ENCODE measurements around the gene COL10A1.

DNA sequence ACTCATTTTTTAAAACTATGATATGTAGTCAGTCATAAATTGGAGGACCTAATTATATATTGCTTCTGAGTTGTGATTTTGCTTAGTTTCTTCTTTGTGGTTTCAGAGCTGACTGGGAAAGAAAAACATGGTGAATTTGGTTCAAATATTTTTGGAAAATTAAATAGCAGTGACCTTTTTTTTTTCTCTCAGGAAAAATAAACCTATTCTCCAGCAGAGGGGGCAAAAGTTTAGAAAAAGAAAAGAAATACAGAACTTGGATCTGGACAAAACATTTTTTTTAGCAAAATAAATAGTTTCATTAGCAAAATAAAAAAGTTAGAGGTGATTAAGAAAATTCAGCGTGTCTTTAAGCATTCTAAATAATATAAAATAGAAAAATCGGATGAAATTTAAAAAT is 10.2 kb downstream of the COL10A1 start:
- TF ChIP-seq, protein P1, sequence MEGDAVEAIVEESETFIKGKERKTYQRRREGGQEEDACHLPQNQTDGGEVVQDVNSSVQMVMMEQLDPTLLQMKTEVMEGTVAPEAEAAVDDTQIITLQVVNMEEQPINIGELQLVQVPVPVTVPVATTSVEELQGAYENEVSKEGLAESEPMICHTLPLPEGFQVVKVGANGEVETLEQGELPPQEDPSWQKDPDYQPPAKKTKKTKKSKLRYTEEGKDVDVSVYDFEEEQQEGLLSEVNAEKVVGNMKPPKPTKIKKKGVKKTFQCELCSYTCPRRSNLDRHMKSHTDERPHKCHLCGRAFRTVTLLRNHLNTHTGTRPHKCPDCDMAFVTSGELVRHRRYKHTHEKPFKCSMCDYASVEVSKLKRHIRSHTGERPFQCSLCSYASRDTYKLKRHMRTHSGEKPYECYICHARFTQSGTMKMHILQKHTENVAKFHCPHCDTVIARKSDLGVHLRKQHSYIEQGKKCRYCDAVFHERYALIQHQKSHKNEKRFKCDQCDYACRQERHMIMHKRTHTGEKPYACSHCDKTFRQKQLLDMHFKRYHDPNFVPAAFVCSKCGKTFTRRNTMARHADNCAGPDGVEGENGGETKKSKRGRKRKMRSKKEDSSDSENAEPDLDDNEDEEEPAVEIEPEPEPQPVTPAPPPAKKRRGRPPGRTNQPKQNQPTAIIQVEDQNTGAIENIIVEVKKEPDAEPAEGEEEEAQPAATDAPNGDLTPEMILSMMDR (IDR thresholded peaks at IDR 0.05): no peak
- TF ChIP-seq POLR2A (IDR thresholded peaks at IDR 0.05): no peak
- no peak for TF ChIP-seq POLR2AphosphoS5 (IDR thresholded peaks at IDR 0.05)

Measured in suprapubic skin (tissue), 4 donors.